GM18858 (cell line): ENCODE results near the gene IQSEC3.

Experiments
- ATAC-seq: cut with Tn5 transposase; IDR thresholded peaks from one replicate; pipeline ENCODE4 v1.9.1; 2021; ENCODE audit not compliant: unreplicated experiment

Gene IQSEC3

GRCh38 chr12:162467-163307 is 96.1 kb downstream of the IQSEC3 start:
- no peak for ATAC-seq

- ATAC-seq: no peak
Observed at GRCh38 chr12:163406-163986, 96.9 kb downstream of the IQSEC3 start.

- no peak for ATAC-seq
Observed at GRCh38 chr12:164207-164606, 97.6 kb downstream of the IQSEC3 start.

GRCh38 chr12:165862-166368 is 99.3 kb downstream of the IQSEC3 start:
- ATAC-seq: no peak

- ATAC-seq: no peak
Observed at GRCh38 chr12:166425-167075, 100.0 kb downstream of the IQSEC3 start.

- ATAC-seq: no peak
Observed at GRCh38 chr12:167959-168600, 101.5 kb downstream of the IQSEC3 start.

- no peak for ATAC-seq
Observed at GRCh38 chr12:168763-169525, 102.4 kb downstream of the IQSEC3 start.

- no peak for ATAC-seq
Observed at GRCh38 chr12:169528-170370, 103.2 kb downstream of the IQSEC3 start.

- ATAC-seq: no peak
Observed at GRCh38 chr12:170371-171225, 104.0 kb downstream of the IQSEC3 start.

- no peak for ATAC-seq
Observed at GRCh38 chr12:171276-171675, 104.7 kb downstream of the IQSEC3 start.

- no peak for ATAC-seq
Observed at GRCh38 chr12:171743-172676, 105.4 kb downstream of the IQSEC3 start.

- no peak for ATAC-seq
Observed at GRCh38 chr12:172732-173161, 106.2 kb downstream of the IQSEC3 start.

- ATAC-seq: no peak
Observed at GRCh38 chr12:174124-174523, 107.6 kb downstream of the IQSEC3 start.

- no peak for ATAC-seq
Observed at GRCh38 chr12:174596-174995, 108.0 kb downstream of the IQSEC3 start.

GRCh38 chr12:175250-175649 is 108.7 kb downstream of the IQSEC3 start:
- ATAC-seq: no peak

GRCh38 chr12:175759-176158 is 109.2 kb downstream of the IQSEC3 start:
- ATAC-seq: no peak

- ATAC-seq: no peak
Observed at GRCh38 chr12:176321-177181, 110.0 kb downstream of the IQSEC3 start.
